HG03175 (cell line): ENCODE measurements around the gene ANKRD7.
"Not testable (repeated sequence)": the region's sequence is repeated elsewhere in the genome, so short reads cannot be mapped to it uniquely, and the experiment has no call there.

ENCODE experiments used
- ATAC-seq: cut with Tn5 transposase; IDR thresholded peaks from one replicate; pipeline ENCODE4 v1.9.1; 2021; ENCODE audit warnings: mild to moderate bottlenecking, moderate library complexity; ENCODE audit not compliant: unreplicated experiment

Gene ANKRD7

GRCh38 chr7:118232837-118233236 is 8.3 kb downstream of the ANKRD7 start:
- ATAC-seq, result no peak

DNA sequence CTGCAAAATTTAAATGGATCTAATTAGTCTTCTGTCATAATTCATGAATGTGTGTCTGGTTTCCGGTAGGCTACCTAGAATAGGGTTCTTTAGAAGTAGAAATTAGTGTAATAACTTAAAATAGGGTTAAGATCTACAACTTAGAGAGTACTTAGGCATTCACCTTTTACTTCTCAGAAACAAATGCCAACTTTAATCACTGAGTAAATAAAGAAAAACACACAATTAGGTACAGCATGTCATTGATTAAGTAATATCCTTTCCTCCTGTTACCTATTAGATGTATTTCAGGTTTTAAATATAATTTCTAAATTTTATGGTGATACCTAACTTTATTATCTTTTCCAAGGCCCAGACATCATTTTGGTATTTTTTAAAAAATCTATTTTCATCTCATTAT is 9.3 kb downstream of the ANKRD7 start:
- ATAC-seq, result no peak

- ATAC-seq, result no peak
These were observed 14.5 kb downstream of the ANKRD7 start for GRCh38 chr7:118239014-118239413.

DNA sequence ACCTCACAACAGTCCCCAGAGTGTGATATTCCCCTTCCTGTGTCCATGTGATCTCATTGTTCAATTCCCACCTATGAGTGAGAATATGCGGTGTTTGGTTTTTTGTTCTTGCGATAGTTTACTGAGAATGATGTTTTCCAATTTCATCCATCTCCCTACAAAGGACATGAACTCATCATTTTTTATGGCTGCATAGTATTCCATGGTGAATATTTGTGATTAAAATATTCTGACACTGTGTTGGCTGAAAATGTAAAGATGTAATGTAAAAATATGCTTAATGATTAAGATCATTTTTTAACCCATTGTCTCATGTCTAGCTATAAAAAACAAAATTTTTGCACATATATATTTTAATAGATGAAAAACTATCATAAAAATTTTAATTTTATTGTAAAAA is 15.8 kb downstream of the ANKRD7 start:
- ATAC-seq, result not testable (repeated sequence)

GRCh38 chr7:118243695-118244094 is 19.2 kb downstream of the ANKRD7 start:
- no peak for ATAC-seq

DNA sequence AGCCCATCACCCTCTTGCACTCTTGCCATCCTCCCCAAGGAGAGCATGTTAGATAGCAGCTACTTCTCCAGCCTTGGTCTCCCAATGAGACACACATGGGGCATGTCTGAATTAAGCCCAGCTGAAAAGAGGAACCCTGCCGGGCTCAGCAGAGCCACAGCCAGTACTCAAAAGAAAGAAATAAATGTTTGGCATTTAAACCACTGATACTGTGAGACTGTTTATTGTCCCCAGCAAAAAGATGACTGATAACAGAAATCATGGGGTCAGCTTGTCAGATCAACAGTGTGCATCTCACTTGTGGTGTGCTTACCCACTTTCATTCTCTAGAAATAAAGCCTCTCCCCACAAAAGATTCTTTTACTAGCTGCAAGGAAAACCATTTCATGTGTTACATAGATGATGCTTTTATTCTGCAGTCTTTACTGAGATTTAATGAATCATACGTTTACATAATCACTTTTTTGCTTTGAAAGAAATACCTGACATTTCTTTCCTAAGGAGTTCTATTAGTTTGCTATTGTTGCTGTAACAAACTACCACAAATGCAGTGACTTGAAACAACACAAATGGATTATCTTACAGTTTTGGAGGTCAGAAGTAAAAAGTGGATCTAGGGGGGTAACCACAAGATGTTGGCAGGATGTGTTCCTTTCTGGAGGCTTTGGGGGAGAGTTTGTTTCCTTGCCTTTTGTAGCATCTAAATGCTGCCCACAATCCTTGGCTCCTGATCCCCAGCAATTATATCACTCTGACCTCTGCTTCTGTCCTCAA is 20.9 kb downstream of the ANKRD7 start:
- ATAC-seq, result peak; percentile 76

- no peak for ATAC-seq
These were observed 26.5 kb downstream of the ANKRD7 start for GRCh38 chr7:118250860-118251494.

GRCh38 chr7:118252087-118252486 is 27.6 kb downstream of the ANKRD7 start:
- ATAC-seq, result peak; percentile 51

DNA sequence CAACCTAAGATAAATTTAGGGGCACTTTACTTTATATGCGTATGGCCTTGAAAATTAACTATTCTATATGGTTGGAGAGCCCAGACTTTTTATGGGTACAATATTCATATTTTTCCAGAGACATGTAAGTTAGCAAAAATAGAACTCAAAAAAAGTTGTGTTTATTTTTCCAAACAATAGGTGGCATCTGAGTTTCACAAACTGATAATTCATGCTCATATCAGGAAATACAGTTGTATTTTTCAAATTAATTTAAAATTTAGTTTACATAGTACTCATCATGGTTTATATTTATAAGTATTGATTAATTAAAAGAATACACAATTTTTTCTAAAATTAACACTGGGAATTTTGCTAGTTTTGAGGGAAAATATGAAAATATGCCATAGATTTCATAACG is 34.6 kb downstream of the ANKRD7 start:
- ATAC-seq, result no peak

DNA sequence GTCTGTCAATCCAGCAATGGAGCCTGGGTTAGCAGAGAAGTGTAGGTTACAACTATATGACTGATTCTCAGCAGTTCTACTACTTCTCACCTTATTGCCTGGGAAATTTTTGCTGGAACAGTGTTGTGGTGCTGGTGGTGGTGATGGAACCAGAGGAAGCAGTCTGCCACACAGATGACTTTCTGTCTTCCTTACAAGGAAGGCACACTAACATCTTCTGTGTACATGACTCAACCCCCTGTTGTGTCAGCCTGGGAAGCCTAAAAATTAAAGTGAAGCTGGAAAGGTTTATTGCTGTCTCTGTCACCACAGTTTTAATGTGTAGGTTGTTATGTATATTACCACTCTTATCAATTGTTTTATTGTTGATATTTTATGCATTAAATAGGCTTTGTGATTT is 40.3 kb downstream of the ANKRD7 start:
- ATAC-seq, result no peak

GRCh38 chr7:118280319-118281012 is 56.0 kb downstream of the ANKRD7 start:
- ATAC-seq, result no peak

- no peak for ATAC-seq
These were observed 56.7 kb downstream of the ANKRD7 start for GRCh38 chr7:118281196-118281595.

DNA sequence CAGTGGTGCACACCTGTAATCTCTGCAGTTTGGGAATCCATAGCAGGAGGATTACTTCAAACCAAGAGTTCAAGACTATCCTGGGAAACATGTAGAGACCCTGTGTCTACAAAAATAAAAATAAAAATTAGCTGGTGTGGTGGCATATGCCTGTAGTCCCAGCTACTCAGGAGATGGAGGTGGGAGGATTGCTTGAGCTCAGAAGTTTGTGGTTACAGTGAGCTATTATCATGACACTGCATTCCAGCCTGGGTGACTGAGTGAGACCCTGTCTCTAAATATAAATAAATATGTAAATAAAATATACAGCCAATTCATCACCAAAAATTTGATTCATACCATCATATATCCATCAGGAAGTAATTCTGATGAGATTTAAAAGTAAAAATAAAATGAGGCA is 60.9 kb downstream of the ANKRD7 start:
- ATAC-seq, result no peak

DNA sequence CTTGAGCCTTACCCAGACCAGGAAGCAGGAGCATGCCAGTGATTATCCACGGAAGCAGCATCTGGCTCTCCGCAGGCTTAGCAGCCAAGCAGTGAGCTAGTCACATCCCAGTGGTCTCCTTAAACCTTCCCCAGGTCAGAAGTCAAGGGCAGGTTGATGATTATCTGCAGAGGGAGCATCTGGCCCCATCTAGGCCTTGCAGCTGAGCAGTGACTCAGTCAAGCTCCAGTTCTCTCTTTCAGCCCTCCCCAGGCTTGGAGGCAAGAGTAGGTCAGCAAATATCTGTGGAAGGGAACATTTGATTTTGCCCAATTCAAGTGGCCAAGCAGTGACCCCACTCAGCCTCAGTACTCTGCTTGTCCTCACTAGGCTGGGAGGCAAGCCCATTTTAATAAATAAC is 61.6 kb downstream of the ANKRD7 start:
- no peak for ATAC-seq

DNA sequence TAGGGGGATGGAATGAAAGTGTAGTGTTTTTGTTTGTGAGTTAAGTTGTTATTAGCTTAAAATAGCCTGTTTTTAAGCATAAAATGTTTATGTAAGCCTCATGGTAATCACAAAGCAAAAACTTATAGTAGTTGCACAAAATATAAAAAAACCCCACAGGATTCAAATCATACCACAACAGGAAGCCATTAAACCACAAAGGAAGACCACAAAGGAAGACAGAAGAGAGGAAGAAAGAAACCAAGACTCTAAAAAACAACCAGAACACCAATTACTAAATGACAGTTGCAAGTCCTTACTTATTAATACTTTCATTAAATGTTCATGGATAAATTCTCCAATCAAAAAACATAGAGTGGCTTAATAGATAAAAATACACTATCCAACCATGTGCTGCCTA is 63.6 kb downstream of the ANKRD7 start:
- ATAC-seq, result peak; percentile 72

GRCh38 chr7:118289476-118289875 is 65.0 kb downstream of the ANKRD7 start:
- ATAC-seq, result no peak
